ENCODE measurements around the gene VWC2L. TPM values are rescaled to one million over a fixed set of nuclear protein-coding genes. Genes with fewer than 3 reads are reported as not detected.
A peak's percentile ranks its signal among the peaks of the same experiment; 100 is the strongest.

Gene VWC2L
- polyA plus RNA-seq (2012; ENCODE audit: insufficient read depth, insufficient read length) = not detected

- peak; percentile 44 for DNase-seq (ENCODE audit: low read depth, low spot score)
- no peak within 1 kb of the TSS for H3K4me3 ChIP-seq (ENCODE audit: low read length)
Observed at GRCh38 chr2:214410918-214411554, at the start of gene VWC2L. Gene VWC2L (plus strand): TSS chr2:214411054. CDS start chr2:214414194, 3,140 bp downstream.

GRCh38 chr2:214361116-214361515 lies 49.7 kb upstream of the VWC2L start:
- DNase-seq (ENCODE audit: low read depth, low spot score) = no peak
- no peak overlapping the region for H3K4me3 ChIP-seq (ENCODE audit: low read length)

GRCh38 chr2:214365549-214365948 lies 45.3 kb upstream of the VWC2L start:
- H3K4me3 ChIP-seq (ENCODE audit: low read length) = no peak overlapping the region
- no peak for DNase-seq (ENCODE audit: low read depth, low spot score)

- DNase-seq (ENCODE audit: low read depth, low spot score) = no peak
Observed at GRCh38 chr2:214367171-214367570, 43.7 kb upstream of the VWC2L start.

GRCh38 chr2:214376618-214377285 lies 34.1 kb upstream of the VWC2L start:
- no peak overlapping the region for H3K4me3 ChIP-seq (ENCODE audit: low read length)

More at GRCh38 chr2:214367171-214367570, 43.7 kb upstream of the VWC2L start:
- H3K4me3 ChIP-seq (ENCODE audit: low read length) = no peak overlapping the region

DNA sequence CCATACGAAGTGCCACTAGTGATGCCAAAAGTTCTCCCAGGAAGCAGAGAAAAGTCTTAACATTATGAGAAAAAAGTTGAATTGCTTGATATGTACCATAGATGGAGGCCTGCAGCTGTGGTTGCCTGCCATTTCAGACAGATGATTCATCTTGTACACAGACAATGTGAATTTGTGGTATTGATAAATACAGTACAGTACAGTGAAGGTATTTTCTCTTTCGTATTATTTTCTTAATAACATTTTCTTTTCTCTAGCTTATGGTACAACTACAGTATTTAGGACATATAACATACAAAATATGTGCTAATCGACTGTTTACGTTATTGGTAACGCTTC lies 33.6 kb upstream of the VWC2L start:
- no peak overlapping the region for H3K4me3 ChIP-seq (ENCODE audit: low read length)
- DNase-seq (ENCODE audit: low read depth, low spot score) = no peak

More at GRCh38 chr2:214376618-214377285, 34.1 kb upstream of the VWC2L start:
- DNase-seq (ENCODE audit: low read depth, low spot score) = peak; percentile 15

GRCh38 chr2:214378455-214379103 lies 32.3 kb upstream of the VWC2L start:
- H3K4me3 ChIP-seq (ENCODE audit: low read length) = no peak overlapping the region
- no peak for DNase-seq (ENCODE audit: low read depth, low spot score)

DNA sequence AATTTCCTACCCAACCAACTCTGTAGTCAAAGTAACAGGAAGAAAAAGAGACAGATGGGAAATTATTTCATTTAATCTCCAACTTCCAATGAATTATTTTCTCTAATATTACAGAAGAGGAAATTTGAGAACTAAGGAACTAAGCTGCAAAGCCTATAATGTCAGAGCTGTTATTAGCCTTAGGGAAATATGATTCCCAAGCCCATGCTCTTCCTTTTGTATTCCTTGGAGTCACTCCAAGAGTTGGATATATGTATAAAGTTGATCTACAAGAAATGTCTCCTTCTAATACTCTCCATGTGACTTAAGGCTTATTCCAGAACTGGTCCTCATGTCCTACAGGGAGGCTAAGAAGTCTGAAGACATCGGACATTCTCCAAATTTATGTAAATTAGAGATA lies 31.6 kb upstream of the VWC2L start:
- no peak overlapping the region for H3K4me3 ChIP-seq (ENCODE audit: low read length)
- no peak for DNase-seq (ENCODE audit: low read depth, low spot score)

- DNase-seq (ENCODE audit: low read depth, low spot score) = no peak
- H3K4me3 ChIP-seq (ENCODE audit: low read length) = no peak overlapping the region
Observed at GRCh38 chr2:214380681-214381080, 30.2 kb upstream of the VWC2L start.

DNA sequence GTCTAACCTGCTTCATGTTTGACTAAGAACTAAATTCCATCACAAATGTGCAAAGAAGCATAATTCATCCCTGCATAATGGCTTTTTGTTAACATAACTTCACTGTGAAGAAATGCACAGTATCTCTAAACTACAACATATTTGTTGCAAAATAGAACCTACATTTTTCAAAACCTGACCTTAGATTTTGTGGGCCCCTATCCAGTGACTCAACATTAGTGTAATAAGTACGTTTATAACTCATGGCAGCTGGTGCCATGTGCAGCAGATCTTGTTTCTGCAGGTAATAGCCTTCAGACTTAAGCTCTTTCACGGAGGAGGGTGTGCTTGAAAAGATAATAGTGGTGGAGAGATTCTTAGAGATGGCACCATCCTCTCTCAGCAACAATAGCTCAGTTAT lies 28.6 kb upstream of the VWC2L start:
- no peak overlapping the region for H3K4me3 ChIP-seq (ENCODE audit: low read length)
- no peak for DNase-seq (ENCODE audit: low read depth, low spot score)

DNA sequence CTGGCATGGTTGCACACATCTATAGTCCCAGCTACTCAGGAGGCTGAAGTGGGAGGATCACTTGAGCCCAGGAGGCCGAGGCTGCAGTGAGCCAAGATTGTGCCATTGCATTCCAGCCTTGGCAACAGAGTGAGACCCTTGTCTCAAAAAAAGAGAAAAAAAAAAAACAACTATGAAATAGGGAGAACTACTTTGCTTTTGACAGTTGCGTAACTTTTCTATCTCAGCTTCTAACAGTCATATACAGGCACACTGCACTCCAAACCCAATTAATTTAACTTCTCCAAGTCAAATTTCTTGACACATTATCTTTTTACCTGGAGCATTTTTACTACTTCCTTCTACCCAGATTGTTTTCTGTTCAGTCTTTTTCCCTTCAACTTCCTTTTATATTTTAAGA lies 24.1 kb upstream of the VWC2L start:
- DNase-seq (ENCODE audit: low read depth, low spot score) = no peak
- no peak overlapping the region for H3K4me3 ChIP-seq (ENCODE audit: low read length)

DNA sequence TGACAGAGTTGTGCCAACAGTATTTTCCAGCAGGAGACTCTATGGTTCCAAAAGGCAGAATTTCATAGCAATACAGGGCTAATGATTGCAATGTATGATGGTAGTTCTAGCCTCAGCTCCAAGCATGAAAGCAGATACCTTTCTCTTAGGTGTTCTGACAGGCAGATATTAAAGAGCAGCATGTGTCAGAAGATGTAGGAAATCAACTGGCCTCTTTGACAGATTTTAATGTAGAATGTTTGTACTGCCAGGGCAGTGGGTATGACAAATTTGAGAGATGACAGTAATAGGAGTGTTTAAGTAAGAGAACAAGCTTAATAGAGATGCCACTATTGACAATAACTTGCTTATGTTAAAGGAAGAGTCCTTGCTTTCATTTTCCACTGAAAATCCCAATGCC lies 21.5 kb upstream of the VWC2L start:
- DNase-seq (ENCODE audit: low read depth, low spot score) = no peak
- no peak overlapping the region for H3K4me3 ChIP-seq (ENCODE audit: low read length)

GRCh38 chr2:214393796-214394195 lies 17.1 kb upstream of the VWC2L start:
- DNase-seq (ENCODE audit: low read depth, low spot score) = no peak
- no peak overlapping the region for H3K4me3 ChIP-seq (ENCODE audit: low read length)

DNA sequence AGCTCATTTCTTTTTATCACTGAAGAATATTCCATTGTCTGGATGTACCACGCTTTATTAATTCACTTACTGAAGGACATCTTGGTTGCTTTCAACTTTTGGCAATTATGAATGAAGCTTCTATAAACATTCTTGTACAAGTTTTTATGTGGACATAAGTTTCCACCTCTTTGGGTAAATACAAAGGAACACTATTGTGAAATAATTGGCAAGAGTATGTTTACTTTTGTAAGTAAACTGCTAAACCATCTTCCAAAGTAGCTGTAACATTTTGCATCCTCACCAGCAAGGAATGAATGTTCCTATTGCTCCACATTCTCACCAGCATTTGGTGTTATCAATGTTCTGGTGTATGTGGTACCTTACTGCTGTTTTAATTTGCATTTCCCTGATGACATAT lies 15.8 kb upstream of the VWC2L start:
- H3K4me3 ChIP-seq (ENCODE audit: low read length) = no peak overlapping the region
- DNase-seq (ENCODE audit: low read depth, low spot score) = no peak

DNA sequence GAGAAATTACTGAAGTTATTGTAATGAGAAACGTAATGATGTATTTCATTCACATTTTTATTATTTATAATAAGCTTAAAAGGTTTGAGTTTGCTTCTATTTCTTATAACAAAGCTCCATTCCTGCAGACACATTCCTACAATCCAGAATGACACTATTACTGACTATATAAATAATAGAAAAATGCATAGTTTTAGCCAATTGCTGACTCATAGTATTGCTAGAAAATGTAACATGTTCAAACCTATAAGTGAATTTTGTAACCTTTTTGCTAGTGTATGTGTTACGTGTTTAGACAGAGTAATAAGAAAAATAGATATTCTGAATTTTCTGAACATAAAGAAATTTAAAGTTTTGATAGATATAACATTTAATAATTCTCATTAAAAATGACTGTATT lies 9.3 kb upstream of the VWC2L start:
- no peak overlapping the region for H3K4me3 ChIP-seq (ENCODE audit: low read length)
- no peak for DNase-seq (ENCODE audit: low read depth, low spot score)

GRCh38 chr2:214410128-214410775 lies 602 bp upstream of the VWC2L start:
- no peak for DNase-seq (ENCODE audit: low read depth, low spot score)
- H3K4me3 ChIP-seq (ENCODE audit: low read length) = no peak overlapping the region

DNA sequence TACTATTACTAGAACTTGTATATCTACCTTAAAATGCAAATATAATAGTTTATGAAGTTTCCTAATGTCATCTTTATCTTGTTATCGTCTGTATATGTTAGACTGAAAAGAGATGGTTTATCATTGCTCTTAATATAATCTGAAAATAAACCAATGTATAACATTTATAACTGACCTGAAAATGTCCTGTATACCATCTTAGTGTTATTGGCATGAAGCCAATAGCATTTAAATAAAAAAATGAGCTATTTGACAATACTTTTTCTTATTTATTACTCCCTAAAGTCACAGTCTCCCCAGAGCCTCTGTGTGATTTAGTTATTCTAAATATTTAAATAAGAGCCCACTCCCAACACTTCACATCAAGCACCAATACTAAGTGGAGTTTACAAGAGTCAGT lies 1.8 kb downstream of the VWC2L start:
- H3K4me3 ChIP-seq (ENCODE audit: low read length) = no peak overlapping the region
- no peak for DNase-seq (ENCODE audit: low read depth, low spot score)

- H3K4me3 ChIP-seq (ENCODE audit: low read length) = no peak overlapping the region
- no peak for DNase-seq (ENCODE audit: low read depth, low spot score)
Observed at GRCh38 chr2:214436470-214436869, 25.6 kb downstream of the VWC2L start.

- DNase-seq (ENCODE audit: low read depth, low spot score) = no peak
- H3K4me3 ChIP-seq (ENCODE audit: low read length) = no peak overlapping the region
Observed at GRCh38 chr2:214450118-214450894, 39.5 kb downstream of the VWC2L start.

Measured in Jurkat, Clone E6-1 (cell line).